ENCODE results near the gene COL2A1.

DNA sequence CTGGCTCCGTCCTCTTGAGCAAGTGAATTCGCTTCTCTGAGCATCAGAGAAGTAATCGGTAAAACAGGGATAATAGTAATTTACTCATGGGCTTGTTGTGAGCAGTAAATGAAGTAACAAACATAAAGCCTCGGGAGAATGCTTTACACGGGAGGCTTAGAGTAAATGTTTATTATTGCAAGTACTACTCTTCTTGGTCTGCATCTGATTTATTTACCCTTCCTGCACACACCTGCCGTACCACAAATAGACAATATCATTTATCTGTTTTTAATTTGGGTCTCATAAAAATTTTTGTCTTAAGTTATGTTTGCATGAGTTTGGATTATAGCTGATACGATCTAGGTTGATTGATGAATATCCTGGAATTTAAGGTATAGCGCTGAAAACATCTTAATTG is 7.8 kb upstream of the COL2A1 start:
- TF ChIP-seq, protein P1, sequence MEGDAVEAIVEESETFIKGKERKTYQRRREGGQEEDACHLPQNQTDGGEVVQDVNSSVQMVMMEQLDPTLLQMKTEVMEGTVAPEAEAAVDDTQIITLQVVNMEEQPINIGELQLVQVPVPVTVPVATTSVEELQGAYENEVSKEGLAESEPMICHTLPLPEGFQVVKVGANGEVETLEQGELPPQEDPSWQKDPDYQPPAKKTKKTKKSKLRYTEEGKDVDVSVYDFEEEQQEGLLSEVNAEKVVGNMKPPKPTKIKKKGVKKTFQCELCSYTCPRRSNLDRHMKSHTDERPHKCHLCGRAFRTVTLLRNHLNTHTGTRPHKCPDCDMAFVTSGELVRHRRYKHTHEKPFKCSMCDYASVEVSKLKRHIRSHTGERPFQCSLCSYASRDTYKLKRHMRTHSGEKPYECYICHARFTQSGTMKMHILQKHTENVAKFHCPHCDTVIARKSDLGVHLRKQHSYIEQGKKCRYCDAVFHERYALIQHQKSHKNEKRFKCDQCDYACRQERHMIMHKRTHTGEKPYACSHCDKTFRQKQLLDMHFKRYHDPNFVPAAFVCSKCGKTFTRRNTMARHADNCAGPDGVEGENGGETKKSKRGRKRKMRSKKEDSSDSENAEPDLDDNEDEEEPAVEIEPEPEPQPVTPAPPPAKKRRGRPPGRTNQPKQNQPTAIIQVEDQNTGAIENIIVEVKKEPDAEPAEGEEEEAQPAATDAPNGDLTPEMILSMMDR (IDR thresholded peaks at IDR 0.05; ENCODE audit: low read depth, low read length, missing input control): no peak
- TF ChIP-seq TAF1 (conservative IDR thresholded peaks at IDR 0.05): no peak
- no peak for TF ChIP-seq SP1 (IDR thresholded peaks at IDR 0.05)
- TF ChIP-seq NR2F2 (IDR thresholded peaks at IDR 0.05): no peak
- TF ChIP-seq, protein P2, sequence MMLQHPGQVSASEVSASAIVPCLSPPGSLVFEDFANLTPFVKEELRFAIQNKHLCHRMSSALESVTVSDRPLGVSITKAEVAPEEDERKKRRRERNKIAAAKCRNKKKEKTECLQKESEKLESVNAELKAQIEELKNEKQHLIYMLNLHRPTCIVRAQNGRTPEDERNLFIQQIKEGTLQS (IDR thresholded peaks at IDR 0.05): no peak
- TF ChIP-seq GABPA (IDR thresholded peaks at IDR 0.05 in 1 of 2, conservative IDR thresholded peaks at IDR 0.05 in 1 of 2): no peak

All from liver (tissue), 3 donors.